ENCODE data around the gene CDH22.
A peak's percentile ranks its signal among the peaks of the same experiment; 100 is the strongest.

The CDH22 gene

GRCh38 chr20:46160661-46161060 lies 147.6 kb downstream of the CDH22 start:
- DNase-seq: no peak

GRCh38 chr20:46159101-46159897 lies 149.0 kb downstream of the CDH22 start:
- DNase-seq: no peak

GRCh38 chr20:46158476-46158987 lies 149.8 kb downstream of the CDH22 start:
- no peak for DNase-seq

- DNase-seq: no peak
Observed at GRCh38 chr20:46157625-46158024, 150.7 kb downstream of the CDH22 start.

- no peak for DNase-seq
Observed at GRCh38 chr20:46157076-46157592, 151.2 kb downstream of the CDH22 start.

- DNase-seq: no peak
Observed at GRCh38 chr20:46156065-46156464, 152.2 kb downstream of the CDH22 start.

GRCh38 chr20:46154796-46155195 lies 153.5 kb downstream of the CDH22 start:
- DNase-seq: no peak

- DNase-seq: no peak
Observed at GRCh38 chr20:46154305-46154704, 154.0 kb downstream of the CDH22 start.

GRCh38 chr20:46152824-46153586 lies 155.3 kb downstream of the CDH22 start:
- no peak for DNase-seq

GRCh38 chr20:46151936-46152335 lies 156.4 kb downstream of the CDH22 start:
- no peak for DNase-seq

- no peak for DNase-seq
Observed at GRCh38 chr20:46150943-46151342, 157.4 kb downstream of the CDH22 start.

GRCh38 chr20:46148313-46149208 lies 159.7 kb downstream of the CDH22 start:
- no peak for DNase-seq

GRCh38 chr20:46145713-46146112 lies 162.6 kb downstream of the CDH22 start:
- no peak for DNase-seq

GRCh38 chr20:46144432-46145025 lies 163.8 kb downstream of the CDH22 start:
- no peak for DNase-seq

GRCh38 chr20:46142124-46142523 lies 166.2 kb downstream of the CDH22 start:
- no peak for DNase-seq

- DNase-seq: peak; percentile 67
Observed at GRCh38 chr20:46139908-46140482, 168.3 kb downstream of the CDH22 start.

- no peak for DNase-seq
Observed at GRCh38 chr20:46139266-46139889, 168.9 kb downstream of the CDH22 start.

GRCh38 chr20:46137816-46138215 lies 170.5 kb downstream of the CDH22 start:
- no peak for DNase-seq

GRCh38 chr20:46135856-46136633 lies 172.3 kb downstream of the CDH22 start:
- no peak for DNase-seq

- DNase-seq: no peak
Observed at GRCh38 chr20:46134716-46135115, 173.6 kb downstream of the CDH22 start.

Measured in NCI-H2081 treated with DMSO at 0.1 percent for 48 hours (cell line).